MCF 10A (cell line): ENCODE measurements around the gene ARHGAP19. TPM values are rescaled to one million over a fixed set of nuclear protein-coding genes. Genes with fewer than 3 reads are reported as not detected.

Experiments
- BruUV-seq: library from RNA; stranded (reverse); fragments of 400-500 nt; replicated peaks from 2 replicates; lab custom pipeline; 2021; lab: Mats Ljungman, UMichigan
- CTCF ChIA-PET: fragments of 300-600 bp; sonication (Branson Sonifier 250); formaldehyde crosslinking; extraction: SDS; loops from one replicate; lab custom pipeline; 2021; ENCODE audit warnings: antibody characterized with exemption, inconsistent platforms; lab: Yijun Ruan, JAX
- POLR2A ChIA-PET: fragments of 300-600, 350-650 bp; sonication (Branson Sonifier 250); formaldehyde crosslinking; extraction: SDS; loops from one replicate; lab custom pipeline; 2020; ENCODE audit warnings: antibody characterized with exemption, inconsistent platforms; lab: Yijun Ruan, JAX
- DNase-seq: peaks from one replicate; pipeline ENCODE4 v3.0.0-alpha.2; 2018; ENCODE audit not compliant: unreplicated experiment
- H3K27ac Mint-ChIP-seq: one replicate; pipeline ENCODE4 v1.8.0; 2022; ENCODE audit warnings: mild to moderate bottlenecking, low read depth, mixed read lengths; ENCODE audit not compliant: unreplicated experiment
- H3K27me3 Mint-ChIP-seq: one replicate; pipeline ENCODE4 v1.8.0; 2022; ENCODE audit warnings: mixed read lengths; ENCODE audit not compliant: insufficient read depth, unreplicated experiment
- H3K36me3 Mint-ChIP-seq: one replicate; pipeline ENCODE4 v1.8.0; 2022; ENCODE audit warnings: mild to moderate bottlenecking, moderate library complexity, mixed read lengths; ENCODE audit not compliant: insufficient read depth, unreplicated experiment
- H3K4me1 Mint-ChIP-seq: one replicate; pipeline ENCODE4 v1.8.0; 2022; ENCODE audit warnings: mixed read lengths; ENCODE audit not compliant: insufficient read depth, unreplicated experiment
- H3K4me3 Mint-ChIP-seq: one replicate; pipeline ENCODE4 v1.8.0; 2022; ENCODE audit warnings: mild to moderate bottlenecking, moderate library complexity, mixed read lengths; ENCODE audit not compliant: unreplicated experiment
- H3K9me3 Mint-ChIP-seq: one replicate; pipeline ENCODE4 v1.8.0; 2022; ENCODE audit warnings: mixed read lengths; ENCODE audit not compliant: unreplicated experiment
- CTCF ChIP-seq: fragments of 200-600 bp; IDR thresholded peaks from one replicate; pipeline ENCODE4 v1.8.0; 2022; ENCODE audit warnings: antibody characterized with exemption, mild to moderate bottlenecking; ENCODE audit not compliant: unreplicated experiment
- intact Hi-C: fragments of 100-400 bp; cut with micrococcal nuclease; formaldehyde crosslinking; loops from 2 replicates; pipeline ENCODE4 v1.14.1; 2022
- total RNA-seq: library from RNA; stranded (reverse); gene quantifications from 2 replicates; pipeline ENCODE4 v1.2.3, GENCODE V29; 2022

The ARHGAP19 gene
- total RNA-seq, 1 experiment from 2014 or later = 11.7 TPM

DNA sequence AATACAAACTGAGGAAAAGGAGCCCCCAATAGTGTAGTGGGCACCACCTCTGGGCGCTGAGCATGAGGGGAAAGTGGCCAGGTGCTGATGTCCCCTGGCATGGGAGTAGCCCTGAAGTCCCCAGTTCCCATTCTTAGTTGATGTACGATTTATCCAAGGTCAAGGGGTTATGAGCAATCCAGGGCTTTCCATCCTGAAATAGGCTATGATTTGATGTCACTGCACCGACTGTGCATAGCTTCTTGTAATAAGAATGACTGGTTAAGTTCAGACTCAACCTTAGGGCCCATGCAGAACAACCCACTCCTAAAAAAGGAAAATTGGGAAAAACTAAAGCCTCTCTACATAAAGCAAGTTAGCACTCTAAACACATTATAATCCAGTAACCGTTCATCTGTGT is 31.1 kb upstream of the ARHGAP19 start:
- ChIA-PET CTCF (interaction anchor here (0.6 to 2.1 kb wide), 2 partner anchors 9 to 45 kb away, joined by 5 to 10 read pairs; no protein-coding TSS in a partner anchor), POLR2A (interaction anchor here (0.6 to 3.1 kb wide), 2 partner anchors 10 to 1114 kb away, joined by 4 to 28 read pairs; partner anchors contain the start of gene FRAT2)
- DNase-seq = no peak
- TF ChIP-seq CTCF = no peak
- BruUV-seq = no TSS peak
- Mint-ChIP-seq H3K4me1 (peaks cover 7% of the 10 kb centered on the region), H3K4me3 (no peak overlapping the region), H3K27ac (no peak overlapping the region), H3K9me3 (no peaks in the 10 kb centered on the region), H3K36me3 (peaks cover 14% of the 10 kb centered on the region), H3K27me3 (no peaks in the 10 kb centered on the region)
- intact Hi-C loops = no loop called here

DNA sequence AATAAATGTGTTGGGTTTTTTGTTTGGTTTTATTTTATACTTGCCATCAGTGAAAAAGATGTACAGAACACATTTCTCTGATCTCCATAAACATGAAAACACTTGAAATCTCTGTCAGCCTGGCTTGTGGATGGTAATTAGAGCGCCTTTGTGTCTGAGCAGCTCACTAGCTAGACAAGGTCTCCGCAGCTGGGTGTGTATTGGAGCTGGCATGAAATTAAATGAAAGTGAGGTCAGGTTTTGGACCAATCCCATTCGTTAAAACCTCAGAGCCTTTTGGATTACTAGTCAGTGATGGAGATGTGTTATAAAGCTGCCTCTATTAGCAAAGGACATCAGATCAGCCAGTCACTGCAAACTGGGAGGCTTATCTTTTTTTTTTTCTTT is 29.4 kb upstream of the ARHGAP19 start:
- H3K36me3 Mint-ChIP-seq = no peaks in the 10 kb centered on the region
- no peaks in the 10 kb centered on the region for H3K27me3 Mint-ChIP-seq
- H3K9me3 Mint-ChIP-seq = no peaks in the 10 kb centered on the region
- H3K4me1 Mint-ChIP-seq = peaks cover 8% of the 10 kb centered on the region
- peak overlapping the region; percentile 10 for H3K4me3 Mint-ChIP-seq
- BruUV-seq = no TSS peak
- intact Hi-C loops = no loop called here
- no peak overlapping the region for H3K27ac Mint-ChIP-seq
- ChIA-PET CTCF (interaction anchor here (0.7 to 2.1 kb wide), 6 partner anchors 9 to 153 kb away, joined by 3 to 10 read pairs (median 3); no protein-coding TSS in a partner anchor), POLR2A (interaction anchor here (1.1 to 3.1 kb wide), 2 partner anchors 12 to 84 kb away, joined by 4 to 28 read pairs; partner anchors contain the start of gene FRAT2)
- no peak for TF ChIP-seq CTCF
- no peak for DNase-seq

GRCh38 chr10:97321032-97321803 is 28.8 kb upstream of the ARHGAP19 start:
- POLR2A ChIA-PET = interaction anchor here (1.1 to 3.1 kb wide), 2 partner anchors 13 to 83 kb away, joined by 4 to 28 read pairs; partner anchors contain the start of gene FRAT2
- TF ChIP-seq CTCF = no peak
- Mint-ChIP-seq H3K4me1 (peaks cover 8% of the 10 kb centered on the region), H3K36me3 (no peaks in the 10 kb centered on the region), H3K9me3 (no peaks in the 10 kb centered on the region), H3K4me3 (peak overlapping the region; percentile 10), H3K27ac (no peak overlapping the region), H3K27me3 (no peaks in the 10 kb centered on the region)
- no peak for DNase-seq
- BruUV-seq = no TSS peak
- CTCF ChIA-PET = interaction anchor here (0.8 to 2.1 kb wide), 4 partner anchors 10 to 43 kb away, joined by 3 to 10 read pairs (median 3); no protein-coding TSS in a partner anchor
- intact Hi-C loops = no loop called here

GRCh38 chr10:97320480-97321031 is 28.1 kb upstream of the ARHGAP19 start:
- no peak for DNase-seq
- no peaks in the 10 kb centered on the region for H3K36me3 Mint-ChIP-seq
- no peaks in the 10 kb centered on the region for H3K27me3 Mint-ChIP-seq
- peak overlapping the region; percentile 73 for H3K4me3 Mint-ChIP-seq
- CTCF ChIA-PET = interaction anchor here (0.6 to 3.0 kb wide), 6 partner anchors 10 to 232 kb away, joined by 3 to 31 read pairs (median 4); partner anchors contain the start of gene FRAT2
- no peaks in the 10 kb centered on the region for H3K9me3 Mint-ChIP-seq
- POLR2A ChIA-PET = interaction anchor here (1.0 to 3.5 kb wide), 9 partner anchors 11 to 248 kb away, joined by 3 to 158 read pairs (median 10); partner anchors contain the start of genes ARHGAP19, FRAT2 and RRP12
- TSS peak; percentile 42 for BruUV-seq
- intact Hi-C loops = no loop called here
- H3K27ac Mint-ChIP-seq = peak overlapping the region; percentile 39
- peaks cover 8% of the 10 kb centered on the region for H3K4me1 Mint-ChIP-seq
- no peak for TF ChIP-seq CTCF
